HG03354 (cell line): ENCODE data around the gene MPIG6B.

Experiments used
- ATAC-seq: cut with Tn5 transposase; IDR thresholded peaks from one replicate; pipeline ENCODE4 v1.9.1; 2021; ENCODE audit warnings: mild to moderate bottlenecking; ENCODE audit not compliant: unreplicated experiment, poor library complexity, severe bottlenecking

Gene MPIG6B

DNA sequence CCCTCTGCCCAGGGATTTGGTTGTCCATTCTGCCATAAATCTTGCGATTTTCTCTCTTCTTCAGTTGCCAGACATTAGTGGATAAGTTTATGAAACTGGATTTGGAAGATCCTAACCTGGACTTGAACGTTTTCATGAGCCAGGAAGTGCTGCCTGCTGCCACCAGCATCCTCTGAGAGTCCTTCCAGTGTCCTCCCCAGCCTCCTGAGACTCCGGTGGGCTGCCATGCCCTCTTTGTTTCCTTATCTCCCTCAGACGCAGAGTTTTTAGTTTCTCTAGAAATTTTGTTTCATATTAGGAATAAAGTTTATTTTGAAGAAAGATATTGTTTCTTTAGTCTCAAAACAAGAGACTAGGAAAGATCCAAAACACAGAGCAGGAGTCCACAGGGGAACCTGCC is 39.2 kb downstream of the MPIG6B start, which contains the start of gene SAPCD1:
Gene SAPCD1 (plus strand): TSS at position 301 of the 400 bp plus-strand sequence. CDS start 399 bp downstream, outside the sequence.
- no peak for ATAC-seq

DNA sequence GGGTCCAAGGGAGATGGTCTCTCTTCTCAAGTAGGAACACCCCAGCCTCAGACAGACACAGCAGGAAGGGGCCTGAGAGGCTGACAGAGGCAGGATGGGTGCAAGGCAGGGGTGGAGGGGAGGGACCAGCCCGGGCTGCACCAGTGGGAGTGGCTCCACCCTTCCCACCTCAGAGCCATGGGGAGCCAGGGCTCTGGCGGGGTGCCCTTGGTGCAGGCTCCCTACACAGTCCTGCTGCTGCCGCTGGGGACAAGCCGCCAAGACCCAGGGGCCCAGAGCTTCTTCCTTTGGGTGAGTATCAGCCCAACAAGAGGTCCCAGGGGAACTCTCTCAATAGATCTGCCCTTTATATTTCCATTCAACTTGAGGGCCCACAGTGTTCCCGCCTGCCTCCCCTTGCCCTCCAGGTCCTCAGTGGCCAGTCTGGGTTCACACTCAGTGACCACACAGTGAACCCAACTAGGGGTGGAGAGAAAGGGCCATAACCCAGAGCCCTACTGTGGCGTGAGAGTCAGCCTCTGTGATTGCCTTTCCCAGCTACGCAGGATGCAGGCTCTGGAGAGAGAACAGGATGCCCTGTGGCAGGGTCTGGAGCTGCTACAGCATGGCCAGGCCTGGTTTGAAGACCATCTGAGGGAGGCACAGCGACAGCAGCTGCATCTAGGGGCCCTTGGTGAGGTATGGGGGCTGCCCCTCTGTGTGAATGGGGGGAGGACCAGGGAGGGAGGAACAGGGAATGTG is 39.9 kb downstream of the MPIG6B start:
- ATAC-seq = no peak

DNA sequence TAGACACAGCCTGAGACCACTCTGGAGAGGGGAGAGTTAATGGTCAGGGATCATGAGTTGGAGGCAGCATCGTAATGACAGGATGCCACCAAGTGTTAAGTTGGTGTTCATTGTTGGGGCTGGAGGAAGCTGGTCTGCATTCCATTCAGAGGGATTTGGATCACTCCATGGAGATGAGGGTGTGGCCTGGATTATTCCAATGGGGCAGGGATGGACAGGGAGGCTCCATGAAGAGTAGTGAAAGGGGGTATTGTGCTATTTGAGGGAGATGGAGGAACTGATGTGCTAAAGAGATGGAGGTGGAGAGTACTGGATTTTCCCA is 40.4 kb downstream of the MPIG6B start:
- no peak for ATAC-seq

DNA sequence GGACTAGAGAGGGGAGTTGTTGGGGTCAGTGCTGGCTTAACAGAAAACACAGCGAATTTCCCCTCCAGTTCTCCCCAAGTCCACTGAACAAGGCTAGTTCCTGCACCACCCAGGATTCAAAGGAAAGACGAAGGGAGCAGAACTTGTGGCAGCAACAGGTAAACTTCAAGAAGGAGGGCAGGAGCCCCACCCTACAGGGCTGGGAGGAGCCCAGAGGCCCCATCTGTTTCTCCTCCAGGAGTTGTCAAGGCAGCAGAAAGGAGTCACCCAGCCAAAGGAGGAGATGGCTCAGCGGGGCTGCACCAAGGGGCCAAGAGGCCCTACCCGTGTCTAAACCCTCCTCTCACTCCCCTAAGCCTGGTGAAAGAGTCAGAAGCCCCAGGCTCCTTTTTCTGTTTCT is 41.0 kb downstream of the MPIG6B start:
- no peak for ATAC-seq

DNA sequence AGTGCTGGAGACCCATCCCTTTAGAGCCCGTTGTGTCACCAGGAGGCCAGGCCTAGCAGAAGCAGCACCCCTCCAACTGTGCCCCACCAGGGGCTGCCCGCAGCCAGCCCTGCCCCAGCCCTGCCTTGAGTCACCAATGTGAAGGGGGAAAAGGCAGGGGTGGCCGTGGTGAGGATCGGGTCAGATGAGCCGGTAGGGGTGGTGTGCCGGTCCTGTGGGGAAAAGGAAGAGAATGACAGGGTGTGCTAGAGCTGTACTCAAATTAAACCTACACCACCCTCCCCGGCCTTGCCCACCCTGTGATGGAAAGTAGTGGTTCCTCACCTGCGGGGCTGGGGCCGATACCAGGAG is 42.4 kb downstream of the MPIG6B start:
- no peak for ATAC-seq

DNA sequence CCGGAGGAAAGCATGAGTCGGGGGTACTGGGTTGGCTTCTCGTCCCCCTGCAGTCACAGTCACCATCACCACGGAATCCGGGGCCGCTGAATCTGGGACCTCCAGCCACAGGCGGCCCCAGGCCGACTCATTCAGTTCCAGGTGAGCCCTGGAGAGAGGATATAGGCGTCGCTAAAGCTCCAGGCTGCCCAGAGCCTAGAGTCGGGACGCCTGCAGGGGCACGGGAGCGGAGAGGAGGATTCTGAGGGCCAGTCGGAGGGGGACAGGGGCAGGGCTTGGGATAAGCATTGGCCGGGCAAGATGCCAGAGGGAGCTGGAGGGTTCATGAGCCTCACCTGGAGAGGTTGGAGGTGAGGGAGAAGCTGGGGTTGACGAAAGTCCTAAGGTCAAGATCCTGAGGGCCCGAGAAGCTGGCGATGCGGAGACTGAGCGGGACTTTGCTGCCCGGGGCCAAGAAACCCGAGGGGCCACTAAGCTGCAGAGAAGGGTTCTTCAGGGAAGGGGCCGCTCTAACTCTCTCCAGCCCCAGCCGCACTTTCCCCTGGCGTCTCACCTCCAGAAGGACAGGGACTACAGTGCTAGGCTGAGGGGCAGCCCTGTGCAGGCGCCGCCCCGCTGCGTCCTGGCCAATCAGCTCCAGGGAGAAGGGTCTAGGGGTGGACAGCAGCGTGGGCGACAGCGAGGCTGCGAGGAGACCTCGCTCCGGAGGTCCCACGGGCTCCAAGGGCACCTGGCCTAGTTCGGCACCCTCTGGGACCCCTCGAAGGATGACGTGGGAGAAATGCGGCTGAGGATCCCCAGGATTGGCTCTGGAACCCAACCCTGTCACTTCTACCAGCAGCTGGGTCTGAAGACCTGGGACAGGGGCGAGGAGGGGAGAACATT is 43.0 kb downstream of the MPIG6B start:
- no peak for ATAC-seq

DNA sequence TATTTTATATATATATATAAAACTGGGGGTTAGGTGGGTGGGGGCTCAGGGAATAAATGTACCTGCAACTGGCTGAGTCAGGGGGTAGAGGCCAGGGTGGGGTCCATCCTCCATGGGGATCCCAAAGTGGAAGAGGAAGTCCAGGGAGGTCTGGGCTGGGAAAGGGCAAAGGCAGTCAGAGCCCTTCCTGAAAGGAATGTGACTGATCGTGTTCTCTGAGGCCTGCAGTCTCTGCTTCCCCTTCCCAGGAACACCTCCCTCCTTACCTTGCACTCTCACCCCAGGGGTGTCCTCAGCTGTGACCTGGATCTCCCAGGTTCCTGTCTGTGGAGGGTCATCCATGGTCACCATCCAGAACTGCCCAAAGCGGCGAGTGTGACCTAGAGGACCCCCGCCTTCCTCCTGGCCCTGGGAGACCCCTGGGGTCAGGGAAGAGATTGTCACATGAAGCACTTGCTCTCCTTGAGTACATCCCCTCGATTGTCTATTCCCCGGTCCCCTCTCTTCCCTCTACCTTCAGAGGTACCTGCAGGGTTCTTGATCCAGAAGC is 44.0 kb downstream of the MPIG6B start:
- no peak for ATAC-seq

DNA sequence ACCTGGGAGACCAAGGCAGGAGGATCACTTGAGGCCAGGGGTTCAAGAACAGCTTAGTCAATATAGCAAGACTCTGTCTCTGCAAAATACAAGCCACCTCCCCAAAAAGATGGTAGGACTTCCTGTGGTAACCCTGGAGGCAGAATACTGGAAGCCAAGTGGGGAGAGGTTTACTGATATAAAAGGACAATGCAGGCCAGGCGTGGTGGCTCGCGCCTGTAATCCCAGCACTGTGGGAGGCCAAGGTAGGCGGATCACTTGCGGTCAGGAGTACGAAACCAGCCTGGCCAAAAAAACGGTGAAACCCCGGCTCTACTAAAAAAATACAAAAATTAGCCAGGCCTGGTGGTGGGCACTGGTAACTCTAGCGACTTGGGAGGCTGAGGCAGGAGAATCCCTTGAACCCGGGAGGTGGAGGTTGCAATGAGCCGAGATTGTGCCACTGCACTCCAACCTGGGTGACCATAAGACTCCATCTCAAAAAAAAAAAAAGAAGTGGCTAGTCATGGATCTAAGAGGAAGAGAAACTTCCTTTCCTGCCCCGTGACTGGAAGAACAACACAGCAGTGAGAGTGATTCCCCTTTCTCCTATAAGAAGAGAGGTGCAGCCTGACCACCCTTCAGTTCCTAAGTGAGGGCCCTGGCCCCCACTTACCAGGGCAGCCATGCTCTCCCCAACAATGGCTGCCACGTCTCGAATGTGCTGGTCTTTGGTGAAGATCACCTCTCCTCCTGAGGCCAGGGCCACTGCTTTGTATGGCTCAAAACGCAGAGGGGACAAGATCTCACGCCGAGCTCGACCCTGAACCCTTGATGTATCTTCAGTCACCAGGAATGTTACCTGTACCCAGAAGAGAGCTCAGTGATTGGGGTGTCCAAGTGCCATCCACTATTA is 45.4 kb downstream of the MPIG6B start:
- ATAC-seq = no peak

DNA sequence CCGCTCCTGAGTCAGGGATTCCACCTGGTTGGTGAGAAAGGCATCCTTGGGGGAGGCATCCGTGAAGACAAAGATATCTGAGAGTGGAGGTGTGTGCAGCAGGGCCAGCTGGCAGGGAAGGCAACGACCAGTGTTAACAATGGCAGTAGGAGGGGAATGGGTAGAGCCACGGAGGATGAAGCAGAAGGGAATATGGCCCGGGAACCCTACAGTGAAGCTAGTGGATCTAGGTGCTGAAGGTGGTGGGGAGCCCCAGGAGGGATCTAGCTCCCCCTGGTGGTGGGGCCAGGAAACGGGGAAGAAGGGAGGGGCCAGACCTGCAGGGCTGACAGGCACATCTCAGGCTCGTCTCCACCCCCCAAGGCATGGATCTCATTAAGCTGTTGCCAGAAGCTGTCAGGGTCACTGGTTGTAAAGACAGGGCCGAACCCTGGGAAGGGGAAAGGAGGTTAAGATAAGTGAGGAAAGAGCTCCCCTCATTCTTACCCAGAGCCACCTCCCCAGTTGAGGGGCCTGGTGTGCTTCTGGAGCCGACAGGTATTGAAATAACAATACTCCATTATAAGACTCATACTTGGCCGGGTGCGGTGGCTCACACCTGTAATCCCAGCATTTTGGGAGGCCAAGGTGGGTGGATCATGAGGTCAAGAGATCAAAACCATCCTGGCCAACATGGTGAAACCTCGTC is 46.7 kb downstream of the MPIG6B start:
- no peak for ATAC-seq

DNA sequence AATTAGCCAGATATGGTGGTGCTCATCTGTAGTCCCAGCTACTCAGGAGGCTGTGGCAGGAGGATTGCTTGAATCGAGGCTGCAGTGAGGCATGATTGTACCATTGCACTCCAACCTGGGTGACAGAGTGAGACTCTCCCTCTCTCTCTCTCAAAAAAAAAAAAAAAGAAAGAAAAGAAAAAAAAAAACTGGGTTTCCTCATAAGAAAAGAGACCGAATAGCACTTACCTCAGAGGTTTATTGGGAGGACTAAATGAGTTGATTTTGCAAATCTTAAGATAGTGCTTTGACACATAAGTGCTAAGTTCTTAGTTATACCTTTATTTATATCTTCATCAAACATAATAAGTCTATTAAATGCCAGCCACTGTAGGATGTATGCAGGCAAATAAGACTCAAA is 47.7 kb downstream of the MPIG6B start:
- no peak for ATAC-seq

DNA sequence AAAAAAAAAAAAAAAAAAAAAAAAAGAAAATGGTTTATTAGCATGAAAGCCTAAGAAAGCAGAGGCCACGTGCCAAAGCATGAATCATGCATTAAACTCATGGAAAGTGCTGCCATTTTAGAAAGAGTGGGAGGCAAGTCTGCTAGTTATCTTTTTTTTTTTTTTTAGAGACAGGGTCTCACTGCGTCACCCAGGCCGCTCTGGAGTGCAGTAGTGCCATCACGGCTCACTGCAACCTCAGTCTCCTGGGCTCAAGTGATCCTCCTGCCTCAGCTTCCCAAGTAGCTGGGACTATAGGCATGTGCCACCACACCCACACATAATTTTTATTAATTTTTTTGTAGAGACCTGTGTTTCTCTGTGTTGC is 48.8 kb downstream of the MPIG6B start:
- no peak for ATAC-seq

DNA sequence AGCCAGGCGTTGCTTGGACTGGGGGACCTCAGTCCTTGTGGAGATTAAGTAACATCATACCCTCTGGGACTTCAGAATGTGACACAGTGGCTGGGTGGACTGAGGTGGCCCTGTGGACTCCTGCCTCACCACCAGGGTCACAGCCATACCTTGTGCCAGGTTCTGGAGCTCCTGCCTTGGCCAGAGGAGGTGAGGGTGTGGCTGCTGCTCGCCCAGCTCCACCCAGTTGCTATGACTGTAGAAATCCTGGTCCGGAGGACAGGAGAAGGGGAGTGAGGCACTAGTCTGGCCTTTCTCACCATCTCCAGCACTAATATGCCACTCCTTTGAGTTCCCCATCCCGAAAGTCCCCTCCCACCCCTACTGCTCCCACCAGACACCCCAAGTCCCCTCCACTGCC is 52.0 kb downstream of the MPIG6B start:
- ATAC-seq = no peak

DNA sequence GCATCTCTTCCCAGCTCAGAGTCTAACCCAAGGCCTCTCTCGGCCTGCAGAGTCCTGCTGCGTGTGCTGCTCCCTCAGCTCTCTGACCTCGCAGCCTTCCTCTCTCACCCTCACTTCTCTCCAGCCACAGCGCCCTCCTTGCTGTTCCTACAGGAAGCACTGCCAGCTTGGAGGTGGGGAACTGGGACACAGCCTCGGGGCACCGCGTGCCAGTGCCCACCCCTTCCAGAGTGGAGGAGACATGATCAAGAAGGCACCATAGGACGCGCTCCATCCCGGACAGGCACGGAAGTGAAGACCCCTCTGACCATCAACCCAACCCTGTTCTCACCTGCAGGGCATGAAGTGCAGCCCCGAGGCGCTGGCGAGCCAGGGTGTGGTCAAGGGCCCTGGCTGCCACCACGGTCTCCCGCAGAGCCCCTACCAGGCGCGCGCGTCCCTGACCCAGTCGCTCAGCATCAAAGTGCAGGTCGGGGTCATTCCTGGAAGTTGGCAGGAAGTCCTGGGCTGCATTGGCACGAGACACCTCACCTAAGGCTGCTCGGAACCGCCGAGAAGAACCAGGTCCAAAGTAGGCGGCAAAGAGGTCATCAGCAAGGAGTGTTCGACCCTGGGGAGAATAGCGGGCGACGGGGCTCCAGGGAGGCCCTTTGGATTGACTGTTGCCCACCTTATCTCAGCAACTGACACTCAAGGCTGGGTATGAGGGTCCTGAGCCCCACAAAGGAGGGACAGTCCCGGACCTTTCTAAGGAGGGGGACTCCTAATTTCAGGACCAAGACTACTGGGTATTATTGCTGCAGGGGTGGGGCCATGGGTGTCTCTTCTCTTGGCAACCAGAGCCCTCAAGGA is 52.7 kb downstream of the MPIG6B start:
- no peak for ATAC-seq
